ENCODE data around the gene SCD5.

Gene SCD5

DNA sequence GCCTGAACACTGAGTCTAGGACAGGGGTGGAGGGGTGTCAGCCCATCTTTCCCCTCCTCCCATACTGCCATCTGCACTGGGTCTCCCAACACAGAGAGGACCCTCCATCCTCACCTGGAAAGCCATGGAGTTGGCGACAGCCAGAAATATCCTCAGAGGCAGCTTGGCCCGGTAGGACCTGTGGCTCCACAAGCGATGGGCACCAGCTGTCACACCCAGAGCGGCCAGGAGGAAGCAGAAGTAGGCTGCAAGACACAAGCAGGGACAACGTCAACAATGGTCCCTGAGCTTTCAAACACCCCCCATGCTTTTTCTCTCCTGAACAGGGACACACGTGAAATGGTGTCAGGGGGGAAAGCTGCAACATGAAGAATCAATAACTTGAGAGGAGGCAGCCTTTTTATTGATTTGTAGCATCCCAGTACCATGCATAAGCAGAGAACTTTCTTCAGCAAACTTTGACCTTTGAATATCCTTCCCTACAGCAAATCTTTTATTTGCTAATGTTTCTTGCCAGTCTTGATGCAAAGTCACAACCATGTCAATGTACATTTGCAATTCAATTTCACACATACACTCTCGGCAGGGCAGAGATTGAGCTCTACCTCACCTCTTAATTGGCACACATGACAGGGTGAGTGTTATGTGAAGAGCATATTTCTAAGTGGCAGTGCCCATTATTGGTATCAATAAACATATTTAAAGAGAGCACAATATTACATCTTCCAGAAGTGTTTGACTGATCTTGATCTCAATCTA is 93.2 kb downstream of the SCD5 start:
- H3K9me3 ChIP-seq (ENCODE audit: low read length): no peaks in the 10 kb centered on the region
- no peak overlapping the region for H2AFZ ChIP-seq (ENCODE audit: low read length)
- TF ChIP-seq EZH2 (IDR thresholded peaks at IDR 0.05; ENCODE audit: borderline replicate concordance, low read length): no peak
- TF ChIP-seq, protein P1, sequence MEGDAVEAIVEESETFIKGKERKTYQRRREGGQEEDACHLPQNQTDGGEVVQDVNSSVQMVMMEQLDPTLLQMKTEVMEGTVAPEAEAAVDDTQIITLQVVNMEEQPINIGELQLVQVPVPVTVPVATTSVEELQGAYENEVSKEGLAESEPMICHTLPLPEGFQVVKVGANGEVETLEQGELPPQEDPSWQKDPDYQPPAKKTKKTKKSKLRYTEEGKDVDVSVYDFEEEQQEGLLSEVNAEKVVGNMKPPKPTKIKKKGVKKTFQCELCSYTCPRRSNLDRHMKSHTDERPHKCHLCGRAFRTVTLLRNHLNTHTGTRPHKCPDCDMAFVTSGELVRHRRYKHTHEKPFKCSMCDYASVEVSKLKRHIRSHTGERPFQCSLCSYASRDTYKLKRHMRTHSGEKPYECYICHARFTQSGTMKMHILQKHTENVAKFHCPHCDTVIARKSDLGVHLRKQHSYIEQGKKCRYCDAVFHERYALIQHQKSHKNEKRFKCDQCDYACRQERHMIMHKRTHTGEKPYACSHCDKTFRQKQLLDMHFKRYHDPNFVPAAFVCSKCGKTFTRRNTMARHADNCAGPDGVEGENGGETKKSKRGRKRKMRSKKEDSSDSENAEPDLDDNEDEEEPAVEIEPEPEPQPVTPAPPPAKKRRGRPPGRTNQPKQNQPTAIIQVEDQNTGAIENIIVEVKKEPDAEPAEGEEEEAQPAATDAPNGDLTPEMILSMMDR (IDR thresholded peaks at IDR 0.05; ENCODE audit: low read length): no peak
- H3K4me2 ChIP-seq (ENCODE audit: low read length): no peak overlapping the region
- H3K9ac ChIP-seq (ENCODE audit: low read length): no peak overlapping the region
- no peaks in the 10 kb centered on the region for H3K9me2 ChIP-seq (ENCODE audit: low read depth, low read length)
- no peaks in the 10 kb centered on the region for H3K79me2 ChIP-seq (ENCODE audit: insufficient read depth, low read length)
- H3K4me3 ChIP-seq (ENCODE audit: low read depth, low read length, poor library complexity, severe bottlenecking): no peak overlapping the region
- H4K20me1 ChIP-seq (ENCODE audit: insufficient read depth, low read length): no peaks in the 10 kb centered on the region
- H3K4me1 ChIP-seq (ENCODE audit: insufficient read depth, low read length, severe bottlenecking): no peaks in the 10 kb centered on the region
- H3K27me3 ChIP-seq (ENCODE audit: insufficient read depth, low read length): no peaks in the 10 kb centered on the region
- H3K27ac ChIP-seq (ENCODE audit: low read depth, low read length, poor library complexity, severe bottlenecking): no peak overlapping the region
- no peaks in the 10 kb centered on the region for H3K36me3 ChIP-seq (ENCODE audit: insufficient read depth, low read length)
- H3F3A ChIP-seq (ENCODE audit: insufficient read depth, low read length): no peaks in the 10 kb centered on the region

DNA sequence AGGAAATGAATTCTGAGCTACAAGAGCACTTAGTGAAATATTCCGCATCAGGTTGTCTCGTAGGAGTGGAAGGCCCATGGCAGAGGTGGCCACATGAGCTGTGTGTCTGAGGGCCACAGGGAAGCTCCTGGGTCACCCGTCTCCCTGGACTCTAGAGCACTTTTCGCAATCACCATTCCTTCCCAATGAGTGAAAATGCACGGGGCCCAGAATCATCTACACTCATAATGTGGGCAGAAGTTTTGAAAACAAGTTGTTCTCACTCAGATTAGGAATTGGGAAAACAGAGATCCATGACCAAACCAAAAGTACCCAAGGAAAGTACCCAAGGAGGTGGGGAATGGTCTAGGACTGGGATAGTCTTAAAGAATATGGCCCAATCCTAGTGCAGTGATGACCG is 94.4 kb downstream of the SCD5 start:
- Histone ChIP-seq H3K9ac (ENCODE audit: low read length) (no peak overlapping the region), H3K4me2 (ENCODE audit: low read length) (no peak overlapping the region), H3K27me3 (ENCODE audit: insufficient read depth, low read length) (no peaks in the 10 kb centered on the region), H3K36me3 (ENCODE audit: insufficient read depth, low read length) (no peaks in the 10 kb centered on the region), H3K9me2 (ENCODE audit: low read depth, low read length) (no peaks in the 10 kb centered on the region), H2AFZ (ENCODE audit: low read length) (no peak overlapping the region), H3K4me1 (ENCODE audit: insufficient read depth, low read length, severe bottlenecking) (no peaks in the 10 kb centered on the region), H3K4me3 (ENCODE audit: low read depth, low read length, poor library complexity, severe bottlenecking) (no peak overlapping the region), H3K27ac (ENCODE audit: low read depth, low read length, poor library complexity, severe bottlenecking) (no peak overlapping the region), H3F3A (ENCODE audit: insufficient read depth, low read length) (no peaks in the 10 kb centered on the region), H3K9me3 (ENCODE audit: low read length) (no peaks in the 10 kb centered on the region), H3K79me2 (ENCODE audit: insufficient read depth, low read length) (no peaks in the 10 kb centered on the region), H4K20me1 (ENCODE audit: insufficient read depth, low read length) (no peaks in the 10 kb centered on the region)
- TF ChIP-seq, protein P1 (IDR thresholded peaks at IDR 0.05; ENCODE audit: low read length): no peak
- TF ChIP-seq EZH2 (IDR thresholded peaks at IDR 0.05; ENCODE audit: borderline replicate concordance, low read length): no peak

DNA sequence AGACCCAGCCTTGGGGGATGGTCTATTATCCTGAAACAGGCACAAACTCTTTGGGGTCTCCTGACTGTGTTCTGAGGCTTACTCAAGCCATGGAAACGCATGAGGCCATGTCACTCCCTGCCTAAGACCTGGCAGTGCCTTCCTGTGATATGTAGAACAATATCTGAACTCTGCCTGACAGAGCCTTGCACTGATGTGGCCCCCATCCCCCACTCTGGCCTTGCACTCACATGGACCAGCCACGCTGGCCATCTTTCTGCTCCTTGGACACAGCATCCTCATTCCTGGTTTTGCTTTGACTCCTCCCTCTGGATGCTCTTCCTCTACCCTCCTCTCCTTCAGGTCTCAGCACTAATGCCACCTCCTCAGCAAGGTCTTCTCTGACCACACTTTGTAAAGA is 100.2 kb downstream of the SCD5 start:
- Histone ChIP-seq H3K9me2 (ENCODE audit: low read depth, low read length) (no peaks in the 10 kb centered on the region), H3K9me3 (ENCODE audit: low read length) (no peaks in the 10 kb centered on the region), H3K4me2 (ENCODE audit: low read length) (no peak overlapping the region), H4K20me1 (ENCODE audit: insufficient read depth, low read length) (no peaks in the 10 kb centered on the region), H3K36me3 (ENCODE audit: insufficient read depth, low read length) (no peaks in the 10 kb centered on the region), H2AFZ (ENCODE audit: low read length) (no peak overlapping the region), H3K27ac (ENCODE audit: low read depth, low read length, poor library complexity, severe bottlenecking) (no peak overlapping the region), H3K4me1 (ENCODE audit: insufficient read depth, low read length, severe bottlenecking) (no peaks in the 10 kb centered on the region), H3F3A (ENCODE audit: insufficient read depth, low read length) (no peaks in the 10 kb centered on the region), H3K9ac (ENCODE audit: low read length) (no peak overlapping the region), H3K27me3 (ENCODE audit: insufficient read depth, low read length) (no peaks in the 10 kb centered on the region), H3K4me3 (ENCODE audit: low read depth, low read length, poor library complexity, severe bottlenecking) (no peak overlapping the region), H3K79me2 (ENCODE audit: insufficient read depth, low read length) (no peaks in the 10 kb centered on the region)
- TF ChIP-seq, protein P1 (IDR thresholded peaks at IDR 0.05; ENCODE audit: low read length): no peak
- TF ChIP-seq EZH2 (IDR thresholded peaks at IDR 0.05; ENCODE audit: borderline replicate concordance, low read length): no peak
